ENCODE data around the gene MDM1.

MDM1 gene

GRCh38 chr12:68319988-68320623 is 12.1 kb downstream of the MDM1 start:
- TF ChIP-seq, protein P1, sequence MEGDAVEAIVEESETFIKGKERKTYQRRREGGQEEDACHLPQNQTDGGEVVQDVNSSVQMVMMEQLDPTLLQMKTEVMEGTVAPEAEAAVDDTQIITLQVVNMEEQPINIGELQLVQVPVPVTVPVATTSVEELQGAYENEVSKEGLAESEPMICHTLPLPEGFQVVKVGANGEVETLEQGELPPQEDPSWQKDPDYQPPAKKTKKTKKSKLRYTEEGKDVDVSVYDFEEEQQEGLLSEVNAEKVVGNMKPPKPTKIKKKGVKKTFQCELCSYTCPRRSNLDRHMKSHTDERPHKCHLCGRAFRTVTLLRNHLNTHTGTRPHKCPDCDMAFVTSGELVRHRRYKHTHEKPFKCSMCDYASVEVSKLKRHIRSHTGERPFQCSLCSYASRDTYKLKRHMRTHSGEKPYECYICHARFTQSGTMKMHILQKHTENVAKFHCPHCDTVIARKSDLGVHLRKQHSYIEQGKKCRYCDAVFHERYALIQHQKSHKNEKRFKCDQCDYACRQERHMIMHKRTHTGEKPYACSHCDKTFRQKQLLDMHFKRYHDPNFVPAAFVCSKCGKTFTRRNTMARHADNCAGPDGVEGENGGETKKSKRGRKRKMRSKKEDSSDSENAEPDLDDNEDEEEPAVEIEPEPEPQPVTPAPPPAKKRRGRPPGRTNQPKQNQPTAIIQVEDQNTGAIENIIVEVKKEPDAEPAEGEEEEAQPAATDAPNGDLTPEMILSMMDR (IDR thresholded peaks at IDR 0.05; ENCODE audit: low read depth, low read length) = no peak
- no peak overlapping the region for H3K4me3 ChIP-seq (ENCODE audit: low read depth, low read length)

GRCh38 chr12:68317047-68317667 is 15.0 kb downstream of the MDM1 start:
- no peak overlapping the region for H3K4me3 ChIP-seq (ENCODE audit: low read depth, low read length)
- TF ChIP-seq, protein P1 (IDR thresholded peaks at IDR 0.05; ENCODE audit: low read depth, low read length) = peak; percentile 35; the same call in 1 of the 2 replicates

GRCh38 chr12:68310370-68310769 is 21.8 kb downstream of the MDM1 start:
- TF ChIP-seq, protein P1 (IDR thresholded peaks at IDR 0.05; ENCODE audit: low read depth, low read length) = no peak
- H3K4me3 ChIP-seq (ENCODE audit: low read depth, low read length) = no peak overlapping the region

DNA sequence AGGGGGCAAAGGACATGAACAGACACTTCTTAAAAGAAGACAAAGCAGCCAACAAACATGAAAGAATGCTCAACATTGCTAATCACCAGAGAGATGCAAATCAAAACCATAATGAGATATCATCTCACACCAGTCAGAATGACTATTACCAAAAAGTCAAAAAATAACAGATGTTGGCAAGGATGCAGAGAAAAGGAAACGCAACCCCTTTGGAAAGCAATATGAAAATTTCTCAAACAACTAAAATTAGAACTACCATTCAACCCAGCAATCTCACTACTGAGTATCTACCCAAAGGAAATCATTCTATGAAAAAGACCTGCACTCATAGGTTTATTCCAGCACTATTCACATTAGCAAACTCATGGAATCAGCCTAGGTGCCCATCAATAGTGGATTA is 25.6 kb downstream of the MDM1 start:
- H3K4me3 ChIP-seq (ENCODE audit: low read depth, low read length) = no peak overlapping the region
- TF ChIP-seq, protein P1 (IDR thresholded peaks at IDR 0.05; ENCODE audit: low read depth, low read length) = no peak

DNA sequence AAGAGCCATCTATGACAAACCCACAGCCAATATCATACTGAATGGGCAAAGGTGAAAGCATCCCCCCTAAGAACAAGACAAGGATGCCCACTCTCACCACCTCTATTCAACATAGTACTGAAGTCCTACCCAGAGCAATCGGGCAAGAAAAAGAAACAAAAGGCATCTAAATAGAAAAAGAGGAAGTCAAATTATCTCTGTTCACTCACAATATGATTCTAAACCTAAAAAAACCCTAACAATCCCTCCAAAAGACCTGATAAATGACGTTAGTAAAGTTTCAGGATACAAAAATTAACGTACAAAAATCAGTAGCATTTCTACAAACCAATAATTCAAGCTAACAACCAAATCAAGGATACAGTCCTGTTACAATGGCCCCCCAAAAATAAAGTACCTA is 26.9 kb downstream of the MDM1 start:
- no peak overlapping the region for H3K4me3 ChIP-seq (ENCODE audit: low read depth, low read length)
- TF ChIP-seq, protein P1 (IDR thresholded peaks at IDR 0.05; ENCODE audit: low read depth, low read length) = no peak

- TF ChIP-seq, protein P1 (IDR thresholded peaks at IDR 0.05; ENCODE audit: low read depth, low read length) = no peak
- no peak overlapping the region for H3K4me3 ChIP-seq (ENCODE audit: low read depth, low read length)
Measured at GRCh38 chr12:68304626-68305025, 27.5 kb downstream of the MDM1 start.

DNA sequence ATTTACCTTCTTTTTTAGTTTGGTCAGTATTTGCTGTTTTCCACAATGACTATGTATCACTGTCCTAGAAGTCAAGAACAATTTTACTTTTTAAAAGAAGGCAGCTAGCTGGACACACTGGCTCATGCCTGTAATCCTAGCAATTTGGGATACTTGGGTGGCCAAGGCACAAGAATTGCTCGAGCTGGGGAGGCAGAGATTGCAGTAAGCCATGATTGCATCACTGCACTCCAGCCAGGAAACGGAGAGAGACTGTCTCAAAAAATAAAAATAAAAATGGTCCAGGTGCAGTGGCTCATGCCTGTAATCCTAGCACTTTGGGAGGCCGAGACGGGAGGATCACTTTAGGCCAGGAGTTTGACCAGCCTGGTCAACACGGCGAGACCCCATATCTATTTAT is 28.3 kb downstream of the MDM1 start:
- TF ChIP-seq, protein P1 (IDR thresholded peaks at IDR 0.05; ENCODE audit: low read depth, low read length) = no peak
- no peak overlapping the region for H3K4me3 ChIP-seq (ENCODE audit: low read depth, low read length)

Data from WI38 (cell line).